ENCODE data around the gene RBM12.
A peak's percentile ranks its signal among the peaks of the same experiment; 100 is the strongest.
"Not testable (repeated sequence)": the region's sequence is repeated elsewhere in the genome, so short reads cannot be mapped to it uniquely, and the experiment has no call there.

RBM12 gene

GRCh38 chr20:35664466-35665206 lies at the start of gene RBM12, which contains the start of gene CPNE1:
TSS of gene RBM12 (minus strand) at chr20:35664900. CDS start at chr20:35655322, 9,578 bp downstream.
TSS of gene CPNE1 (minus strand) at chr20:35664900. CDS start at chr20:35632923, 31,977 bp downstream.
- 0 out of 2 replicates have a peak, but pooled peaks cover 5% of the 10 kb centered on the region for H3K36me3 ChIP-seq (ENCODE audit: control insufficient read depth, insufficient read depth, low read length)
- H3K4me3 ChIP-seq (ENCODE audit: low read length): peak within 1 kb of the TSS; percentile 56
- no CpG with 5 or more reads among the region's 61 CpGs for WGBS (ENCODE audit: insufficient coverage, insufficient read length)
- peak; percentile 94 for DNase-seq (ENCODE audit: low read depth, low spot score)
- no peaks in the 10 kb centered on the region for H3K27me3 ChIP-seq (ENCODE audit: control insufficient read depth, insufficient read depth, low read length)
- H3K4me1 ChIP-seq (ENCODE audit: control insufficient read depth, insufficient read depth, low read length): no peaks in the 10 kb centered on the region
- no peak within 1 kb of the TSS for H3K27ac ChIP-seq (ENCODE audit: low read length)
- no peaks in the 10 kb centered on the region for H3K9me3 ChIP-seq (ENCODE audit: control insufficient read depth, insufficient read depth, low read length)

- Histone ChIP-seq H3K4me1 (ENCODE audit: control insufficient read depth, insufficient read depth, low read length) (no peaks in the 10 kb centered on the region), H3K9me3 (ENCODE audit: control insufficient read depth, insufficient read depth, low read length) (no peaks in the 10 kb centered on the region), H3K36me3 (ENCODE audit: control insufficient read depth, insufficient read depth, low read length) (peaks cover 35% of the 10 kb centered on the region; the same call in 1 of the 2 replicates), H3K27me3 (ENCODE audit: control insufficient read depth, insufficient read depth, low read length) (no peaks in the 10 kb centered on the region), H3K27ac (ENCODE audit: low read length) (no peak overlapping the region), H3K4me3 (ENCODE audit: low read length) (no peak overlapping the region)
- no CpG with 5 or more reads among the region's 4 CpGs for WGBS (ENCODE audit: insufficient coverage, insufficient read length)
- DNase-seq (ENCODE audit: low read depth, low spot score): no peak
Measured at GRCh38 chr20:35714127-35714526, 49.4 kb upstream of the RBM12 start.

GRCh38 chr20:35713120-35713519 lies 48.4 kb upstream of the RBM12 start:
- peaks cover 30% of the 10 kb centered on the region; the same call in 1 of the 2 replicates for H3K36me3 ChIP-seq (ENCODE audit: control insufficient read depth, insufficient read depth, low read length)
- not testable (repeated sequence) for H3K4me1 ChIP-seq (ENCODE audit: control insufficient read depth, insufficient read depth, low read length); H3K27ac ChIP-seq (ENCODE audit: low read length); H3K9me3 ChIP-seq (ENCODE audit: control insufficient read depth, insufficient read depth, low read length); H3K27me3 ChIP-seq (ENCODE audit: control insufficient read depth, insufficient read depth, low read length); DNase-seq (ENCODE audit: low read depth, low spot score); H3K4me3 ChIP-seq (ENCODE audit: low read length)
- WGBS (ENCODE audit: insufficient coverage, insufficient read length): no CpG with 5 or more reads among the region's 9 CpGs

- H3K27ac ChIP-seq (ENCODE audit: low read length): no peak overlapping the region
- H3K4me3 ChIP-seq (ENCODE audit: low read length): no peak overlapping the region
- H3K27me3 ChIP-seq (ENCODE audit: control insufficient read depth, insufficient read depth, low read length): no peaks in the 10 kb centered on the region
- WGBS (ENCODE audit: insufficient coverage, insufficient read length): no CpG with 5 or more reads among the region's 6 CpGs
- H3K36me3 ChIP-seq (ENCODE audit: control insufficient read depth, insufficient read depth, low read length): peaks cover 27% of the 10 kb centered on the region; the same call in 1 of the 2 replicates
- no peaks in the 10 kb centered on the region for H3K4me1 ChIP-seq (ENCODE audit: control insufficient read depth, insufficient read depth, low read length)
- H3K9me3 ChIP-seq (ENCODE audit: control insufficient read depth, insufficient read depth, low read length): no peaks in the 10 kb centered on the region
- no peak for DNase-seq (ENCODE audit: low read depth, low spot score)
Measured at GRCh38 chr20:35711588-35712209, 47.0 kb upstream of the RBM12 start.

- H3K4me1 ChIP-seq (ENCODE audit: control insufficient read depth, insufficient read depth, low read length): no peaks in the 10 kb centered on the region
- no peak overlapping the region for H3K27ac ChIP-seq (ENCODE audit: low read length)
- H3K9me3 ChIP-seq (ENCODE audit: control insufficient read depth, insufficient read depth, low read length): no peaks in the 10 kb centered on the region
- no peaks in the 10 kb centered on the region for H3K27me3 ChIP-seq (ENCODE audit: control insufficient read depth, insufficient read depth, low read length)
- DNase-seq (ENCODE audit: low read depth, low spot score): no peak
- no CpG with 5 or more reads among the region's 6 CpGs for WGBS (ENCODE audit: insufficient coverage, insufficient read length)
- H3K36me3 ChIP-seq (ENCODE audit: control insufficient read depth, insufficient read depth, low read length): peaks cover 25% of the 10 kb centered on the region; the same call in 1 of the 2 replicates
- no peak overlapping the region for H3K4me3 ChIP-seq (ENCODE audit: low read length)
Measured at GRCh38 chr20:35710884-35711587, 46.3 kb upstream of the RBM12 start.

GRCh38 chr20:35710039-35710438 lies 45.3 kb upstream of the RBM12 start:
- Histone ChIP-seq H3K4me3 (ENCODE audit: low read length) (no peak overlapping the region), H3K4me1 (ENCODE audit: control insufficient read depth, insufficient read depth, low read length) (no peaks in the 10 kb centered on the region), H3K9me3 (ENCODE audit: control insufficient read depth, insufficient read depth, low read length) (no peaks in the 10 kb centered on the region), H3K27ac (ENCODE audit: low read length) (no peak overlapping the region), H3K27me3 (ENCODE audit: control insufficient read depth, insufficient read depth, low read length) (no peaks in the 10 kb centered on the region), H3K36me3 (ENCODE audit: control insufficient read depth, insufficient read depth, low read length) (peaks cover 23% of the 10 kb centered on the region; the same call in 1 of the 2 replicates)
- no peak for DNase-seq (ENCODE audit: low read depth, low spot score)

- Histone ChIP-seq H3K4me3 (ENCODE audit: low read length) (no peak overlapping the region), H3K27me3 (ENCODE audit: control insufficient read depth, insufficient read depth, low read length) (no peaks in the 10 kb centered on the region), H3K4me1 (ENCODE audit: control insufficient read depth, insufficient read depth, low read length) (no peaks in the 10 kb centered on the region), H3K27ac (ENCODE audit: low read length) (no peak overlapping the region), H3K9me3 (ENCODE audit: control insufficient read depth, insufficient read depth, low read length) (no peaks in the 10 kb centered on the region), H3K36me3 (ENCODE audit: control insufficient read depth, insufficient read depth, low read length) (peaks cover 25% of the 10 kb centered on the region; the same call in 1 of the 2 replicates)
- DNase-seq (ENCODE audit: low read depth, low spot score): no peak
- no CpG with 5 or more reads among the region's 1 CpG for WGBS (ENCODE audit: insufficient coverage, insufficient read length)
Measured at GRCh38 chr20:35709259-35709658, 44.6 kb upstream of the RBM12 start.

- Histone ChIP-seq H3K4me1 (ENCODE audit: control insufficient read depth, insufficient read depth, low read length) (no peaks in the 10 kb centered on the region), H3K9me3 (ENCODE audit: control insufficient read depth, insufficient read depth, low read length) (no peaks in the 10 kb centered on the region), H3K36me3 (ENCODE audit: control insufficient read depth, insufficient read depth, low read length) (peaks cover 19% of the 10 kb centered on the region; the same call in 1 of the 2 replicates), H3K4me3 (ENCODE audit: low read length) (no peak overlapping the region), H3K27me3 (ENCODE audit: control insufficient read depth, insufficient read depth, low read length) (no peaks in the 10 kb centered on the region), H3K27ac (ENCODE audit: low read length) (no peak overlapping the region)
- WGBS (ENCODE audit: insufficient coverage, insufficient read length): no CpG with 5 or more reads among the region's 1 CpG
- no peak for DNase-seq (ENCODE audit: low read depth, low spot score)
Measured at GRCh38 chr20:35708502-35708901, 43.8 kb upstream of the RBM12 start.

GRCh38 chr20:35706591-35707529 lies 42.2 kb upstream of the RBM12 start:
- not testable (repeated sequence) for H3K4me1 ChIP-seq (ENCODE audit: control insufficient read depth, insufficient read depth, low read length); H3K27ac ChIP-seq (ENCODE audit: low read length); DNase-seq (ENCODE audit: low read depth, low spot score); H3K4me3 ChIP-seq (ENCODE audit: low read length); H3K27me3 ChIP-seq (ENCODE audit: control insufficient read depth, insufficient read depth, low read length); H3K9me3 ChIP-seq (ENCODE audit: control insufficient read depth, insufficient read depth, low read length)
- H3K36me3 ChIP-seq (ENCODE audit: control insufficient read depth, insufficient read depth, low read length): peaks cover 11% of the 10 kb centered on the region; the same call in 1 of the 2 replicates
- no CpG with 5 or more reads among the region's 17 CpGs for WGBS (ENCODE audit: insufficient coverage, insufficient read length)

Measured in iPS DF 6.9 (cell line).